HG03442 (cell line): ENCODE data around the gene CCSER1.
A peak's percentile ranks its signal among the peaks of the same experiment; 100 is the strongest.
"Not testable (repeated sequence)": the region's sequence is repeated elsewhere in the genome, so short reads cannot be mapped to it uniquely, and the experiment has no call there.

Source experiments
- ATAC-seq: cut with Tn5 transposase; IDR thresholded peaks from one replicate; pipeline ENCODE4 v1.9.1; 2021; ENCODE audit warnings: mild to moderate bottlenecking, moderate library complexity; ENCODE audit not compliant: unreplicated experiment

CCSER1 gene

GRCh38 chr4:90281541-90282355, 154.6 kb downstream of the CCSER1 start:
- no peak for ATAC-seq

- no peak for ATAC-seq
Observed at GRCh38 chr4:90290345-90290744, 163.2 kb downstream of the CCSER1 start.

GRCh38 chr4:90292438-90292837, 165.2 kb downstream of the CCSER1 start:
- no peak for ATAC-seq

DNA sequence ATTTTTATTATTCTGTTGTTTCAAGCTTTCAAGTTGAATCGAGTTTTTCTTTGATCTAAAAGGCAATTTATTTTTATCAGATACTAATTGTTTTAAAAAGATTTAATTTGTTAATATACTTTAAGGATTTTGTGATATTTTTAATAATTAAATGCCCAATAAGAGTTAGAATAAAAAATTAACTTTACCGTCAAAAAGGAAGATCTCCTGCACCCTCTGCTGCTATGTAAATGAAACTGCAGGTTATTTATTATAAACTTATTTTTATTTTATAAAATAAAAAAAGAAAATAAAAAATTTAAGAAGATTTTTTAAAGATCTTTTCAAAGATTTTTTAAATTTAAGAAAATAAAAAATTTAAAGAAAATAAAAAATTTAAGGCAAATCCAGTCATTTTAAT, 166.1 kb downstream of the CCSER1 start:
- ATAC-seq: no peak

- no peak for ATAC-seq
Observed at GRCh38 chr4:90299373-90299772, 172.2 kb downstream of the CCSER1 start.

DNA sequence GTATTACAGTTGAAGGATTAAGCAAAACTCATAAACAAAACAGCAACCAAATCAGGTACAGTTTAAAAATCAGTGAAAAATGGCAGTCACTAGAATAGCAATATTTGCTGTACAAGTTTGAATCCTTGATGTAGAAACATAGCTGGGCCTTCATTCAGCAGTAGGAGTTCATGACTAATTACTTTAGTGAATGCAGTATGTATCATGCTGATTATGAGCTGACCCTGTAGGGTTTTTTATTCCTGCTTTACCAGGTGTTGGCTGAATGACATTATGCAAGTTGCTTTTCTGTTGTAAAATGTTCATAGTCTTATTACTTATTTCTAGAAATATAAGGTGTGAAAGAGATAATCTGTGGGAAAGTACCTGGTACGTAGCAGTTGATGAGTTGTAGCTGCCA, 179.6 kb downstream of the CCSER1 start:
- no peak for ATAC-seq

DNA sequence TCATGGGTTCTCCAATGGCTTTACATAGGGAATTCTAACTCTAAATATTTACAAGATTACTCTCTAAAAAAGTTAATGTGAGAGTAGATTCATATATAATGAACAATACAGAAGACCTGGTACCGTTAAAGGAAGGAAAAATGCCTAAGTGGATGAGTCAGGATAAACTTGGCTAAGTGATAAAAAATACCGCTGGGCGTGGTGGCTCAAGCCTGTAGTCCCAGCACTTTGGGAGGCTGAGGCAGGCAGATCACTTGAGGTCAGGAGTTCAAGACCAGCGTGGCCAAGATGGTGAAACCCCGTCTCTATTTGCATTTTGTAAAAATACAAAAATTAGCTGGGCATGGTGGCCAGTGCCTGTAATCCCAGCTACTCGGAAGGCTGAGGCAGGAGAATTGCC, 189.9 kb downstream of the CCSER1 start:
- not testable (repeated sequence) for ATAC-seq

DNA sequence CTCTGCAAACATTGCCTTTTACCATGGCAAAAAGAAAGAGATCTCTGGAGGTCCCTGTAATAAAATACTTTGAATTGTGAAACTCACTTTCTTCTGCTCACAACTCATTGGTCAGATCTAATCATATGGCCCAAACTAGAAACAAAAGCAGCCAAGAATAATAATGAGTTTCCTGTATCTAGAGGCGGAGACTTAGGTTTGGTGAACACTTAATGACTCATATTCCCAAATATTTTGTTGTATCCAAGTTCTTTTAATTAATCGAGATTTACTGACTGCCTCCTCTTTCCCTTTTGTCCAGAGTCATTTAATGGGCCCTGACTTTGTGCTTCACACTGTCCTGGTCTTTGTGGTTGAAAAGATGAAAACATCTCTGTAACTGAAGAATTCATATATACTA, 190.6 kb downstream of the CCSER1 start:
- ATAC-seq: no peak

GRCh38 chr4:90318193-90318592, 191.0 kb downstream of the CCSER1 start:
- ATAC-seq: no peak

DNA sequence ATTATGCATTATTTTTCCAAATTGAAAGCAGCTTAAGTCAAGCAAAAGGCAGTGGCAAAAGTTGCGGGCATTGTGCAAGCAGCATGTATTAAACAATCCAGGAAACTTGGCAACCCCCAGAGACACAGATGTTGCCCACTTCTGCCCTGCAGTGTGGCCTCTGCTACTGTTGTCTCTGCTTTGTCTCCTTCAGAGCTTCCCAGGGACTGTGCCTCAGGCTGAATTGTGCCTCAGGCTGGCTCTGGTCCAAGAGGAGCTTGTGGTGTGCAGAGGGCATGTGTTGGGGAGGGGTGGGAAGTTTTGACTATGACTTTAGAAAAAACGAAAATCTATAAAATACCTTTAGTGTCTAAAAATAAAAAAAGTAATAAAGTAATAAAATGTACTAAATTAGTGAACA, 201.4 kb downstream of the CCSER1 start:
- ATAC-seq: no peak

DNA sequence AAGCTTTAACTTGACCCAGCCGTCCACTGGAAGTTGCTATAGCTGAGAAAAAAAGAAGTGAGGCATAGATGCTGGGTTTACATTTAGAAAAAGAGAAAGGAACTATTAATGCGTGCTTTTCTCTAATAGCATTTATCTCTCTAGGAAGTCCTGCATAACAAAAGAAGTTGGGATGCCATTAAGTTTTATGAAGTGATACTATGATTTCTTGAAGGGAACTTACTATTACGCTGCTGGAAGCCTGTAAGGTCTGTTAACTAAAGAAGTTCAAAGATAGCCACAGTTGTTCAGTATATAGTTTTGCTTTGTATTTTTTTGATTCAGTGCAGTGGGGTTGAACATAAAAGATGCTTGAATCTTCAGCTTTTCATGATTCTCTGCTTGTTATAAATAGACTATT, 203.4 kb downstream of the CCSER1 start:
- no peak for ATAC-seq

DNA sequence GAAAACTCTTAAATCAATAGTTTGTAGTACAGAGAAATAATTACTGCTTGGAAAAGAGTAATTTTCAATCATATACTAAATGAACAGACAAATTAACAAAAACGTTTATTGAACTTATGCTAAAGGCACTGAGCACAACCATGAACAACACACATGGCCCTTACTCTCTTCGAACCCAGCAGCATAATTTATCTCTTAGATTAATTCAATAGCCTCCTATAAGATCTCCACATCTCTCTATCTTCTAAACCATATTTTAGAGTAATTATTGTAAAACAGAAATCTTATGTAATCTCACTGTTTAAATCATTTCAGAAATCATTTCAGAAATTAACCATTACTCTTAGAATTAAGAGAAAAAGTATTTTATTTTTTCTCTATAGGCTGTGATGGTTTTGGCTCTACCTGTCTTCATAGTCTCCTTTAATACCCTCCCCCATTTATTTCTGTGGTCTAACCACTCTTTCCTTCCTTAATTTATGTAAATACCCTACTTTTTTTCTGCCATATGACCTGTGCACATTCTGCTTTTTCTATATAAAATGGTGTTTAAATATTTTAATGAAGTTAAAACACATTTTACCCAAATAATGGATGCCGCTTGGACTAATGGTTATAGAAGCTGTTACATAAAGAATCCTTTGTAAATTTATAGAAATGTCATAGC, 218.5 kb downstream of the CCSER1 start:
- no peak for ATAC-seq

DNA sequence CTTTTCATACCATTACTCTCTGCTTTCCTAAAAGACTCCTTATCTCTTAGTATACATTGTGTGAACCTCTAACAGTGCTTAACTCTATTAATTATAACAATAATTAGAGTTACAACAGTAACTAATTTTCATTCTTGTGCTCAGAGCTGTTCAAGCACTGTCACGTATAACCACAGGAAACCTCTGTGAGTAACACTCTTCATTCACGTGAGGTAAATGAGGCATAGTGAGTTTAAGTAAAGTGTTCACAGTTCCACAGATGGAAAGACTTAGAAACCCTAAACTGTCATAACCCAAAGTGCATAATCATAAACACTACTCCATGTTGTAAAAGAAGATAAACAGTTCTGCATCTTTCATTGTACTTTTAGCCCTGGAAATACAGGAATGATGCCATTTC, 222.4 kb downstream of the CCSER1 start:
- ATAC-seq: no peak

DNA sequence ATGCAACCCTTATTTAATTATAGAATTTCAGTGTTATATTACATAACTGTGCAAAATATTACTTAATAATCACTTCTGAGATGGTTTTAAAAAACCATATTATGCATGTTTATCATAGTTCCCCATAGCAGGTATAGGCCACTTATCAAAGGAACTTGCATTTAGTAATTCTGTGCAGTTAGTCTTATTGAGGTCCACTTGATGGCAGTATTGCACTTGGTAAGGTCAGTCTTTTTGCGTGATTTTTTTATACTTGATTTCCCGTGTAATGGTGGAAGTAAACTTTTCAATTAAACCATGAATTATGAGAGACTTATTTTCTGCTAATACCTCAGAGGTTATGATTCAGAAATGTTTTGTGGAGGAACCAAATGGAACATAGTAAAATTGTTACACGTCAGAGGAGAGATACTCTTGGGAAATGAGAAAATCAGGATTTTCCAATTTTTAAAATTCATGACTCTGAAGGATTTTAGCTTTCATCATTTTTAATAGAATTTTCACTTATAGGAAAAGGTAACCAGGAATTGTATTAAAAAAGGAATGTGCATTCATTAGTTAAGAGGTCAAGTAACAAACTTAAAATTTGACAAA, 230.0 kb downstream of the CCSER1 start:
- no peak for ATAC-seq

GRCh38 chr4:90375081-90375480, 247.9 kb downstream of the CCSER1 start:
- no peak for ATAC-seq

DNA sequence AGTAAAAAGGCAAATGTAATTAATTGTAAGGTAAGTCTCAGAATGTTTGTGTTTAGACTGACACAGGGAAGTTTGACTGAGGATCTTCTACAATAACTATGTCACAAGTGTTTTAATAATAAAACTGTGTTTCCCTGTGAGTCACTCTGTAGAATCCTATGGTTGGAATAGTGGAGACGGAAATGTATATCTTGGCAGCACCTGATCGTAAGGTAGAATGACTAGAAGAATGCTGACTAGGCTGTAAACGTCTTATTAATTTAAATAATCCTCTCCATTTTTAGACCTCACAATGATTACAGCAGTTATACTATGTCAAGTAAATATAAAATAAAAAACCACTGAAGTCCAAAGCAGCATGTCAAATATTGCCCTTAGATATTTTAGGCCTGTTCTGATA, 266.0 kb downstream of the CCSER1 start:
- no peak for ATAC-seq

DNA sequence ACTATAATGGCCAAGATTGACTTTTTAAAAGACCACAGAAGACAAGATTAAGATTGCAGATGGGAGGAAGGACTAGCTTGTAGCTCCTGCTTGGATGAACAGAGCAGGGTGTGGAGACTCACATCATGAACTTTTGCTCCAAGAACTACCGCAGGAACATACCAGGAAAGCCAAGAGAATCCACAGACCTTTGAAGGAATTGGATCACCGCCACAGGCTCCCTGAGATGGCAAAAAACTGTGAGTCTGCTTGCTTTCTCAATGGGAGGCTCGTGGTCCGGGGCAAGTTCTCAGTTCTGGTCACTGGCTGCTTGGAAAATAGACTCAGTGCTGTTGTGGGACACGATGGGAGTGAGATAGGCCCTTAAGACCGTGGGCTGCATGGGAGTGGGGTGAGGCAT, 276.6 kb downstream of the CCSER1 start:
- no peak for ATAC-seq

DNA sequence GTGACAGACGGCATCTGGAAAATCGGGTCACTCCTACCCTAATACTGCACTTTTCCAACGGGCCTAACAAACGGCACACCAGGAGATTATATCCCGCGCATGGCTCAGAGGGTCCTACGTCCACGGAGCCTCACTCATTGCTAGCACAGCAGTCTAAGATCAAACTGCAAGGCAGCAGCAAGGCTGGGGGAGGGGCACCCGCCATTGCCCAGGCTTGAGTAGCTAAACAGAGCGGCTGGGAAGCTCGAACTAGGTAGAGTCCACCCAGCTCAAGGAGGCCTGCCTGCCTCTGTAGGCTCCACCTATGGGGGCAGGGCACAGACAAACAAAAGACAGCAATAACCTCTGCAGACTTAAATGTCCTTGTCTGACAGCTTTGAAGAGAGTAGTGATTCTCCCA, 280.7 kb downstream of the CCSER1 start:
- ATAC-seq: not testable (repeated sequence)

- not testable (repeated sequence) for ATAC-seq
Observed at GRCh38 chr4:90412786-90413185, 285.6 kb downstream of the CCSER1 start.

DNA sequence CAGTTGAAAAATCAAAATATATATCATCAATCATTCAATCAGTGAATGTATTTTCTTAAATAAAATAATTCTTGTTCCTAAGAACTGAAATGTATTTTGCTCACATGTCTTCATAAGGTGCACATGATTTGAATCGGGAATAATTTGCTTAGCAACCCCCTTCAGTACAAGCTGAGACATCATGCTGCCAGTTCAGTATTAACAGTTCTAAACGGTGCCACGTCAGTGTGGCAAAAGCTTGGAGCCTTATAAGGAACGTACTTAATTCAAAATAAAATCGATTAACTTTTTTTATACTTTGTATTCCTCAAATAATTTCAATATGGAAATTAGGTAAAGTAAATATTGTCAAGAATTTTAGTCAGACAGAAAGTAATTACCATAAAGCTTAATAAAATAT, 287.9 kb downstream of the CCSER1 start:
- no peak for ATAC-seq

DNA sequence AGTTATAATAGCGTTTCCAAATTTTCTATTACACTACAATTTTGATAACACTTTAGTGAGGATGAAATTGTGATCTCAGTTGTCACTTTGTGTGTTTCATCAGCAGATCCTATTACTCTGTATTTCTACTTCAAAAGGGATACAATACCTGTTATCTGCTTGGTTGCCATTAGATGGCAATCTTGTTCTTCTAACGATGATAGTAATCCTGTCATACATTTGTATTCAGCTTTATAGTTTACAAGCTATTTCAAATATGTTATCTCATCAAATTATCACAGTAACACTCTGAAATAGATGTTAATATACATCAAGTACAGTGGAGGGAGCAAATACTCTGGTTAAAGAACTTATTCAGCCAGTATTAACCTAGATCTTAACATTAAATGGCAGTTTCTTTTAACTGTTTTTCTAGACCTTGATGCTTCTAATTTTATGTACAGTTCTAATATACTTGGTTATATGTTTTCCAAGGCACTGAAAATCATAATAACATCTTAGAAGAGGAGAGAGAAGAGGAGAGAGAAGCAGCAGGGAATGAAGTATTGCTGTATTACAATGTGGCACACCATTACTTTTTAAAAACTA, 292.0 kb downstream of the CCSER1 start:
- ATAC-seq: peak; percentile 88

DNA sequence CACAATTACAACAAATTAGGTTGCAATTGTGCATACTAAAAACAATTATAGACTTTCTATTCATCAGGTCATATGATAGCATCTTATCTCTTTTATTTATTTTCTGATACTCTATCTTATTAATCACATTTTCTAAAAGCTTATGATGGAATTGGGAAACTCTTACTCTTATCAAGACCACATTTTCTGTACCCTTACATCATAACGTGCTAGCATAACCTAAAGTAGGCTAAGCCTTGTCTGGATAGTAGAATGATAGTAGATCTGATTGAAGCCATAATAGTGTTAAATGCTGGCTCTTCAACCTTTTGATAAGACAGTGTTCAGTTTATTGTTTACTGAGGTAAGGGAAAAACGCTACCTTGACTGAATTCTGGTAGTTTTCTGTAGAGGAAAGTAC, 294.0 kb downstream of the CCSER1 start:
- no peak for ATAC-seq
